Nephron (organoid): ENCODE data around the gene TOP3B.
"Not testable (repeated sequence)": the region's sequence is repeated elsewhere in the genome, so short reads cannot be mapped to it uniquely, and the experiment has no call there.

ENCODE experiments used
- H3K27ac Mint-ChIP-seq, 3 experiments: 2 replicates each; pipeline ENCODE4 v1.8.0; 2020; ENCODE audit warnings: mixed read lengths in 3 of 3, mild to moderate bottlenecking in 2 of 3, moderate library complexity in 1 of 3
- H3K27me3 Mint-ChIP-seq: 2 replicates; pipeline ENCODE4 v1.8.0; 2021; ENCODE audit warnings: low read depth, mild to moderate bottlenecking, moderate library complexity, mixed read lengths
- H3K36me3 Mint-ChIP-seq: 2 replicates; pipeline ENCODE4 v1.8.0; 2020; ENCODE audit warnings: low read depth, mixed read lengths
- H3K4me1 Mint-ChIP-seq: 2 replicates; pipeline ENCODE4 v1.8.0; 2020; ENCODE audit warnings: mixed read lengths
- H3K4me3 Mint-ChIP-seq, 3 experiments: 2 replicates each; pipeline ENCODE4 v1.8.0; 2020; ENCODE audit warnings: mild to moderate bottlenecking in 3 of 3, mixed read lengths in 3 of 3, moderate library complexity in 2 of 3
- H3K9me3 Mint-ChIP-seq: 2 replicates; pipeline ENCODE4 v1.8.0; 2020; ENCODE audit warnings: mixed read lengths
- TF ChIP-seq, protein P1 (sequence below), 3 experiments: fragments of 200-600 bp; sonication (generic); IDR thresholded peaks; one replicate each; pipeline ENCODE4 v1.5.0; 2021; ENCODE audit warnings: antibody characterized with exemption in 3 of 3; ENCODE audit not compliant: unreplicated experiment in 3 of 3

The TOP3B gene

GRCh38 chr22:21917959-21918261, 64.7 kb downstream of the TOP3B start:
- Mint-ChIP-seq H3K4me1 (peaks cover 10% of the 10 kb centered on the region), H3K27ac (no peak overlapping the region), H3K4me3 (no peak overlapping the region), H3K36me3 (peaks cover 4% of the 10 kb centered on the region), H3K9me3 (no peaks in the 10 kb centered on the region), H3K27me3 (no peaks in the 10 kb centered on the region)
- TF ChIP-seq, protein P1, sequence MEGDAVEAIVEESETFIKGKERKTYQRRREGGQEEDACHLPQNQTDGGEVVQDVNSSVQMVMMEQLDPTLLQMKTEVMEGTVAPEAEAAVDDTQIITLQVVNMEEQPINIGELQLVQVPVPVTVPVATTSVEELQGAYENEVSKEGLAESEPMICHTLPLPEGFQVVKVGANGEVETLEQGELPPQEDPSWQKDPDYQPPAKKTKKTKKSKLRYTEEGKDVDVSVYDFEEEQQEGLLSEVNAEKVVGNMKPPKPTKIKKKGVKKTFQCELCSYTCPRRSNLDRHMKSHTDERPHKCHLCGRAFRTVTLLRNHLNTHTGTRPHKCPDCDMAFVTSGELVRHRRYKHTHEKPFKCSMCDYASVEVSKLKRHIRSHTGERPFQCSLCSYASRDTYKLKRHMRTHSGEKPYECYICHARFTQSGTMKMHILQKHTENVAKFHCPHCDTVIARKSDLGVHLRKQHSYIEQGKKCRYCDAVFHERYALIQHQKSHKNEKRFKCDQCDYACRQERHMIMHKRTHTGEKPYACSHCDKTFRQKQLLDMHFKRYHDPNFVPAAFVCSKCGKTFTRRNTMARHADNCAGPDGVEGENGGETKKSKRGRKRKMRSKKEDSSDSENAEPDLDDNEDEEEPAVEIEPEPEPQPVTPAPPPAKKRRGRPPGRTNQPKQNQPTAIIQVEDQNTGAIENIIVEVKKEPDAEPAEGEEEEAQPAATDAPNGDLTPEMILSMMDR (IDR thresholded peaks at IDR 0.05; ENCODE audit: unreplicated experiment in 3 of 3) = no peak

- TF ChIP-seq, protein P1 (IDR thresholded peaks at IDR 0.05; ENCODE audit: unreplicated experiment in 3 of 3) = no peak
- H3K27me3 Mint-ChIP-seq = no peaks in the 10 kb centered on the region
- H3K9me3 Mint-ChIP-seq = no peaks in the 10 kb centered on the region
- peak overlapping the region; percentile 44 to 74 (median 62) for H3K27ac Mint-ChIP-seq
- peaks cover 10% of the 10 kb centered on the region for H3K4me1 Mint-ChIP-seq
- H3K36me3 Mint-ChIP-seq = peaks cover 4% of the 10 kb centered on the region
- H3K4me3 Mint-ChIP-seq = peak overlapping the region in 1 of 3 experiments; percentile 14
Observed at GRCh38 chr22:21917181-21917958, 65.2 kb downstream of the TOP3B start.

GRCh38 chr22:21916309-21916918, 66.2 kb downstream of the TOP3B start:
- Mint-ChIP-seq H3K9me3 (no peaks in the 10 kb centered on the region), H3K4me3 (no peak overlapping the region), H3K4me1 (peaks cover 10% of the 10 kb centered on the region), H3K27ac (no peak overlapping the region), H3K27me3 (no peaks in the 10 kb centered on the region), H3K36me3 (no peaks in the 10 kb centered on the region)
- TF ChIP-seq, protein P1 (IDR thresholded peaks at IDR 0.05; ENCODE audit: unreplicated experiment in 3 of 3) = no peak

GRCh38 chr22:21915624-21916308, 66.8 kb downstream of the TOP3B start:
- Mint-ChIP-seq H3K4me3 (no peak overlapping the region), H3K27me3 (no peaks in the 10 kb centered on the region), H3K27ac (no peak overlapping the region), H3K36me3 (no peaks in the 10 kb centered on the region), H3K9me3 (no peaks in the 10 kb centered on the region), H3K4me1 (peaks cover 10% of the 10 kb centered on the region)
- TF ChIP-seq, protein P1 (IDR thresholded peaks at IDR 0.05; ENCODE audit: unreplicated experiment in 3 of 3) = no peak

GRCh38 chr22:21914033-21914642, 68.4 kb downstream of the TOP3B start:
- H3K36me3 Mint-ChIP-seq, H3K27me3 Mint-ChIP-seq, H3K9me3 Mint-ChIP-seq, H3K27ac Mint-ChIP-seq, H3K4me3 Mint-ChIP-seq: not testable (repeated sequence)
- H3K4me1 Mint-ChIP-seq = peaks cover 10% of the 10 kb centered on the region

DNA sequence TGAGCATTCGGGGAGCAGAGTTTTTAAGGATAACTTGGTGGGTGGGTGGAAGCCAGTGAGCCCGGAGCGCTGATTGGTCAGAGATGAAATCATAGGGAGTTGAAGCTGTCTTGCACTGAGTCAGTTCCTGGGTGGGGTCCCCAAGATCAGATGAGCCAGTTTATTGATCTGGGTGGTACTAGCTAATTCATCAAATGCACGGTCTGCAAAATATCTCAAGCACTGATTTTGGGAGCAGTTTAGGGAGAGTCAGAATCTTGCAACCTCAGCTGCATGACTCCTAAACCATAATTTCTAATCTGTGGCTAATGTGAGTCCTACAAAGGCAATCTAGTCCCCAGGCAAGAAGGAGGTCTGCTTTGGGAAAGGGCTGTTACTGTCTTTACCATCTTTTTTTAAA, 72.2 kb downstream of the TOP3B start:
- not testable (repeated sequence) for H3K4me1 Mint-ChIP-seq, H3K4me3 Mint-ChIP-seq, H3K27me3 Mint-ChIP-seq, H3K9me3 Mint-ChIP-seq, H3K36me3 Mint-ChIP-seq, H3K27ac Mint-ChIP-seq
